GM19025 (cell line): ENCODE results near the gene SUN1.
A peak's percentile ranks its signal among the peaks of the same experiment; 100 is the strongest.
"Not testable (repeated sequence)": the region's sequence is repeated elsewhere in the genome, so short reads cannot be mapped to it uniquely, and the experiment has no call there.

Experiments used
- ATAC-seq: cut with Tn5 transposase; IDR thresholded peaks from one replicate; pipeline ENCODE4 v1.9.1; 2021; ENCODE audit warnings: mild to moderate bottlenecking, low read depth, moderate library complexity; ENCODE audit not compliant: unreplicated experiment

SUN1 gene

GRCh38 chr7:803796-804195 lies 28.5 kb upstream of the SUN1 start:
- not testable (repeated sequence) for ATAC-seq

- ATAC-seq = no peak
Observed at GRCh38 chr7:805261-805660, 27.0 kb upstream of the SUN1 start.

GRCh38 chr7:815284-816216 lies 16.7 kb upstream of the SUN1 start:
- no peak for ATAC-seq

- peak; percentile 92 for ATAC-seq
Observed at GRCh38 chr7:816300-816750, 16.0 kb upstream of the SUN1 start.

GRCh38 chr7:816751-817671 lies 15.3 kb upstream of the SUN1 start:
- peak; percentile 20 for ATAC-seq

- ATAC-seq = no peak
Observed at GRCh38 chr7:818031-818699, 14.1 kb upstream of the SUN1 start.

GRCh38 chr7:820341-820740 lies 11.9 kb upstream of the SUN1 start:
- no peak for ATAC-seq

- ATAC-seq = no peak
Observed at GRCh38 chr7:821688-822087, 10.6 kb upstream of the SUN1 start.

GRCh38 chr7:822692-823276 lies 9.5 kb upstream of the SUN1 start:
- ATAC-seq = no peak

GRCh38 chr7:823649-824048 lies 8.6 kb upstream of the SUN1 start:
- no peak for ATAC-seq

- no peak for ATAC-seq
Observed at GRCh38 chr7:824081-824480, 8.2 kb upstream of the SUN1 start.

- ATAC-seq = no peak
Observed at GRCh38 chr7:824664-825063, 7.6 kb upstream of the SUN1 start.

- ATAC-seq = no peak
Observed at GRCh38 chr7:825386-825785, 6.9 kb upstream of the SUN1 start.

GRCh38 chr7:826230-826917 lies 5.9 kb upstream of the SUN1 start:
- ATAC-seq = no peak

- ATAC-seq = no peak
Observed at GRCh38 chr7:828793-829561, 3.3 kb upstream of the SUN1 start.

- no peak for ATAC-seq
Observed at GRCh38 chr7:830069-830468, 2.2 kb upstream of the SUN1 start.

GRCh38 chr7:831596-832166 lies 595 bp upstream of the SUN1 start:
- ATAC-seq = peak; percentile 59

GRCh38 chr7:832968-833424 lies 720 bp downstream of the SUN1 start:
- ATAC-seq = no peak
